NCI-H345 treated with DMSO at 0.1 percent for 48 hours (cell line): Measurements from ENCODE around the gene RRBP1.
"Not testable (repeated sequence)": the region's sequence is repeated elsewhere in the genome, so short reads cannot be mapped to it uniquely, and the experiment has no call there.

Source experiments
- DNase-seq: peaks from one replicate; lab custom pipeline; 2025; ENCODE audit not compliant: unreplicated experiment; lab: John Stamatoyannopoulos, UW

The RRBP1 gene

DNA sequence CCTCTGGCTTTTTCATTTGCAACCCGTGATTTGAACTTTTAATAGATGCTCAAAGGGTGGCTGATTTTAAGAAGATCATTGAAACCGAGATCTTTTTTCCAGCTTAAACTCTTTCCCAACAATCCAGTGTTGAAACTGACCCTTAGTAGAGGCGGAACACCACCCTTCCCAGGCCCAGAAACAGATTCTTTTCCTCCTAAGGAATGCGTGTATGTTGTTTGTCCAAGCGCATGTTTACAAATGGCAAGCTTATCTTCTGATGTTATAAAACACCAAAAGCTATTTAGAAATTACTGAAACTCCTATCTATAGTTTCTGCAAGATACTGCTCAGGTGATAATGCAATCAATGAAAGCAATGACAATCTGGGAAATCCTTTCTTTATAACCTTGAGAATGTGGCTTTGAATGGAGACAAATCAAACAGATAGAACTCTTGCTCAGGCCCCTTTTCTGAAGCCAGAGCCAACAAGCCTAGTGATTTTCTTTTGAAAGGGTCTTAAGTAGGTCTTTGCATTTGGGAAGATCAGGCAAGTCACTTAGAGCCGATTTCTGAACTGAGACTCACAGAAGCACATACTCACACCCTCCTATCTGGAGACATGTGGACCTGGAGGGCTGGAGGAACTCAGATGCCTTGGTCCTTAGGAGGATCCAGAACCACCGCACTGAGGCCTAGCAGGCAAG lies 26.8 kb upstream of the RRBP1 start:
- DNase-seq, result no peak

- DNase-seq, result not testable (repeated sequence)
Measured at GRCh38 chr20:17707951-17708350, 25.9 kb upstream of the RRBP1 start.

GRCh38 chr20:17706632-17707031 lies 24.6 kb upstream of the RRBP1 start:
- DNase-seq, result no peak

DNA sequence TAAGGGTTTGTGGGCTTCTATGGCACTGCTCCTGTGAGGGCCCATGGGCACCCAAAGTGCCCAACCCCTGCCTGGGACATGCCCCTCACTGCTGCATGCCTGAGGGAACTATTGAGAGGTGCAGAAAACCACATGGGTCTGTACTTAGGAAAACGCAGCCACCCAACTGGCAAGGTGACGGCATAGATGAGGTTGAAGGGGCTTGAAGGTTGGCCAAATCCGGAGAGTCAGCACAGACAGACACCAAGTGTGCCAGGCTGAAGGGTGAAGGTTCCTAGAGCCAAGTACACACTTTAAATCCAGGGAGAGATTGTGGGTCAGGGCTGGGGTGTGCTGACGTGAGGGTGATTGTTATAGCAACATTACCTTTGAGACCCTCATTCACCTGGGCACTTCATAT lies 23.9 kb upstream of the RRBP1 start:
- no peak for DNase-seq

- DNase-seq, result no peak
Measured at GRCh38 chr20:17704589-17705317, 22.7 kb upstream of the RRBP1 start.

GRCh38 chr20:17701826-17702225 lies 19.8 kb upstream of the RRBP1 start:
- DNase-seq, result no peak

GRCh38 chr20:17700637-17701036 lies 18.6 kb upstream of the RRBP1 start:
- no peak for DNase-seq

- no peak for DNase-seq
Measured at GRCh38 chr20:17699931-17700351, 17.9 kb upstream of the RRBP1 start, which contains the start of gene BANF2. Gene BANF2 (plus strand): TSS chr20:17699966. CDS start chr20:17725026, 25,060 bp downstream.

GRCh38 chr20:17698384-17698783 lies 16.3 kb upstream of the RRBP1 start:
- no peak for DNase-seq

DNA sequence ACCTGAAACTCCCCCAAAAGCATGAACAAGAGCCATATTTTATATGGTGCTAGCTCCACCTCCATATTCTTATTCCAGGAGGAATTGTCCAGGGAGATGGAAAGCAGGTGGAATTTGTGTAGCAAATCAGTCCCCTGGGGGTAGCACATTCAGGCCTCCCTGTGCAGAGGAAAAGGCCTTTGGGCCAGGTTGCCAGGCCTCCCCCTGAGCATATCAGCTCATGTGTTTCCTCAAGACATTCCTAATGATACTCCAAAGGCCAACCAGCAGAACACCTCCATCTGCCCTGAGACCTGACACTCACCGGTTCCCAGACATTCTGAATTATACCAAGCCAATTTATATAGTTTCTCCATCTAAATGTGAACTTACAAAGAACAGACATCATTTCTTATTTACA lies 15.1 kb upstream of the RRBP1 start:
- no peak for DNase-seq

- no peak for DNase-seq
Measured at GRCh38 chr20:17696287-17696686, 14.2 kb upstream of the RRBP1 start.

GRCh38 chr20:17694767-17695166 lies 12.7 kb upstream of the RRBP1 start:
- no peak for DNase-seq

DNA sequence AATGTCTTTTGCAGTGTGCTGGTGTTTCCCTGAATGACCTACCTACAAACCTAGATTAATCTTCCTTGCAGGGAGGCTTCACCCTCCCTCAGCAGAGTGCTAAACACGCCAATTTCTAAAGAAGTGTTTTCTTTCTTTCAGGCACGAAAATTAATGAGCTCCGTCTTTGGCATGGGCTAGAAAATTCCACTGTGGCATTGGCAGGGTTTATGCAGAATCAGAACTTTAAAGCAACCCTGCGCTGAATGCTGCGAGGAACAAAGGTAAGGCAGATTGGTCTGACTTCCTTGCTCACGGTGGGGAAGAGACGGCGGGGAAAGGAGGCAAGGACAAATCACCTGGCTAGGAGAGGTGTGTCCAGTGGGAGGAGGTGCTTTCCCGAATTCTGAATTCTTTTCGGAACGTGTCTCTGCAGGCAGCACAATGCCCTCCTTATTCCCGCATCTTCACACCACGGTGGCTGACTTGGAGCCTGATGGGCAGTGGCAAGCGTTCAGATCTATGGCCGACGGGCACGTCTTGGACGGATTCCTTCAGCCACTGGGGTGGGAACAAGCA lies 11.5 kb upstream of the RRBP1 start:
- DNase-seq, result no peak

- no peak for DNase-seq
Measured at GRCh38 chr20:17691758-17692157, 9.7 kb upstream of the RRBP1 start.

GRCh38 chr20:17690144-17690543 lies 8.1 kb upstream of the RRBP1 start:
- no peak for DNase-seq

DNA sequence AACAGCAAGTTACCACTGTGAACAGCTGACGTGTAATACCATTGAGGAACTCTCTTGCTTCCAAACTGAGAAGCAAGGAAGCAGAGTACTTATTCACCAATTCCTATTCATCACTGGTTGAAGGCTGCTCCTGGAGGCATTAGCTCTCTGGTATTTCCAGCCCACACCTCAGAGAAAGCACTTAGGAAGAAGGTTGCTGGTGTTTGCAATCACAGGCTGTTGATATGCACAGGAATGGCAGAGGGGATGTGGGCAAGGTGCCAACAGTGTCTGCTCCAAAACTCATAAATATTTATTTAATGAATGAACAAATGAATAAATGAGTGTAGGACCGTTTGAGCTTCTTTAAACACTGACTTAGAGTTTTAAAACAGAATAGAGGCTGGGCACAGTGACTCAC lies 6.9 kb upstream of the RRBP1 start:
- DNase-seq, result no peak

DNA sequence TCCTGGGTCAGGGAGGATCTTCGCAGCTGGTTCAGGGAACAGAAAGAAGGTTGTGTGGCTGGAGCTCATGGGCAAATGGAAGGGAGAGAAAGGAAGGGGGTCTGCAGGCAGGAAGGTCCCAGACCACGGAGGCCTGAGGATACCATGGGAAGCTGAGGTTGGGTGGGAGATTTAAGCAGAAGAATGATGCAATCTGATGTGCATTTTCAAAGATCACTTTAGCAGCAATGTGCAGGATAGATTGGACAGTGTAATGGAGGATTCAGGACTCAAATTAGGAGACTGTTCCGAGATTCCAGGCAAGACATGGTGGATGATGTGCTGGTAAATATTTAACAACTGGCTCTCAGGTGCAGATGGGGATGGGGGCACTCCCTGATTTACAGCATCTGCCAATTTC lies 5.8 kb upstream of the RRBP1 start:
- no peak for DNase-seq

- no peak for DNase-seq
Measured at GRCh38 chr20:17685168-17685567, 3.1 kb upstream of the RRBP1 start.

DNA sequence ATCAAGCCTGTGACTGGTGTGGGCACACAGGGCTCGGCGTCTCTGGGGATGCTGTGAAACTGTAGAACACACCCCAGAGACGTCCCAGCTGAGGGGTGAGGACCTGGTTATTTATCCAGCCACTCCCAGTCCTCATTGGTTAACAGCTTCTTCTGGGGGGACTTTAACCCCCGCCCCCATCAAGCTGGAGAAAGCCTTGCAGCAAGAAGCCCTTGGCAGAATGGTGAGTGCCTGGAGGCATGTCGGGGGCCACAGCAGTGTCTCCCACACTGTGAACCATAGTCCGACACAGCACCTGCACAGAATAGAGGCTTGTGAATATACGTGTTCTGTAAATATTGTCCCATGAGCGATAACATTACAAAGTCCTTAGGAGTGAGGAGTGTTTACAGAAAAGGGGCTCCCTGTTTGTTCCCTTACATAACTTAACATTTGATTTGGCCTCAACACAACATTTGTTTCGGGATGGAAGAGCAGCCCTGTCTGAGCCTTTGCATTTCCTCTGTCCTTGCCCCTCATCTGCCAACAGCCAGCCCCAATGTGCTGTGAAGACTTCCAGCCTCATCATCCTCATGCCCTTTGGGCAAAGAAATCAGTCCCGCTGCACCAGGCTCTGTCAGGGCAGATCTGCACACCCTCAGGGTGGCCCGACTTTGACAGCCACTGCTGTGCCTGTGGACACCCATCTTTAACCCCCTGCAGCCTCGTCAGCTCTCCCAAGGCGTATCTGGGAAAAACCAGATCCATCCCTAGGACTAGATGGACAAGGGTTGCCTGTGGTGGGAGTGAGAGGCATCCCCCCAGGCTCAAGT lies 2.2 kb upstream of the RRBP1 start:
- DNase-seq, result no peak

- no peak for DNase-seq
Measured at GRCh38 chr20:17683218-17684076, 1.4 kb upstream of the RRBP1 start.

DNA sequence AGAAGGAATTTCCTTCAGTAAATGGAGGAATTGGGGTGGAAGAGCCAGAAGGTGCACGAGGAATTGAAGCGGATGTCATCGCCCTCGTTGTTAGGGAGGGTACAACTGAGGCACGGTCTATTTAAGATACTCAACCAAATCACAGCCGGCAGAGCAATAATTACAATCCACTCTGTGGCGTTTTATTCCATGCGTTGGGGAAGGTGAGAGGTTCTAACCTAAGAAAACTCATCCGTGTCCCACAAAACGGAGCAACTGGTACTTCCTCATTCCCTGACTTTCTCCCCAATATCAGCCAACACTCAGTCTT lies 802 bp upstream of the RRBP1 start:
- DNase-seq, result no peak
